IPS-18c (cell line): ENCODE data around the gene NVL.
A peak's percentile ranks its signal among the peaks of the same experiment; 100 is the strongest.
"Not testable (repeated sequence)": the region's sequence is repeated elsewhere in the genome, so short reads cannot be mapped to it uniquely, and the experiment has no call there.

Experiments used
- H3K4me3 ChIP-seq: 2 replicates; pipeline ENCODE4 v1.7.0; 2013; ENCODE audit warnings: low read depth, mild to moderate bottlenecking, low read length, moderate library complexity; ENCODE audit not compliant: insufficient read depth
- H3K9me3 ChIP-seq: one replicate; pipeline ENCODE4 v1.6.1; 2013; ENCODE audit warnings: mild to moderate bottlenecking, low read length, moderate library complexity; ENCODE audit not compliant: control insufficient read depth, insufficient read depth

The NVL gene

DNA sequence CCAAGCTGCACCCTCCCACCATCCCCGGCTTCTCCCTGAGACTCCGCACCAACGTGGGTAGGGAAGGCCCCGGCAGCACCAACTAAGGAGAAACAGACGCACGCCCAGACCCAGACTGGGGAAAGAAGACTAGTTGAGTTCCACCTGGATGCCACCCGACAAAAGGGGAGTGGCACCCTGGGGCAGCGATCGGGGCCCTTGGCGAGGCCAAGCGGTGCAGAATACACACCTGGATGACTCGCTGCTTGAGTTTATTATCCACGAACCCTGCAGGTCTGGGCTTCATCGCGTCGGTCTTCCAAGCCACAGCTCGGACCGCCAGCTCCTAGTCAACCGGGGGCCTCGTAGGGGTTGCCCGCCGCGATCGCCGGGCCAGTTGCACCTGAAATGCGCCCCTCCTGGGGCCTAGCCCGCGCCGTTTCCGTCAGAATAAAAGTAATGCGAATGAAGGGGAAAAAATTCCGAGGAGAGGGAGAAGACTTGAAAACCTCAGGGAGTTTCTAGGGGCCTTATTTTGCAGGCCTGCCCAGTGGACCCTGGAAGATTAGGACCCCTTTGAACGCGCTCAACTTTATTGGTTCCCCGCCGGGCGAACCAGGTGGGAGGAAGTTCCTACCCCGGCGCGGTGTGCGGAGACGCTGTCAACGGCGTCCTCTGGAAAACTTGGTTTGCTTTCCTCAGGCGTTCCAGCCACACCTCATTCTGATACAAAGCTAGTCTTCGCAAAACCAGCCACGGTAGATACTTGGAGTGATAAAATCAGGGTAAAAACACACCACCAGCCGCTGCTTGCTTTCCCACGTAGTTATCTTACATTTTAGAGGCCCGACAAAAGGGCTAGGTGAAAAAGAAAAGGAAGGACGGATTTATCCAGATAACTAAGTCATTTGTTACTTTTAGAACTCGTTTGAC lies at the start of gene NVL:
Gene NVL, minus strand, starts transcription at position 331 of the 912 bp plus-strand sequence. Its CDS starts 45 bp downstream, at position 286.
- Histone ChIP-seq H3K4me3 (peak within 1 kb of the TSS; percentile 81), H3K9me3 (no peaks in the 10 kb centered on the region)

DNA sequence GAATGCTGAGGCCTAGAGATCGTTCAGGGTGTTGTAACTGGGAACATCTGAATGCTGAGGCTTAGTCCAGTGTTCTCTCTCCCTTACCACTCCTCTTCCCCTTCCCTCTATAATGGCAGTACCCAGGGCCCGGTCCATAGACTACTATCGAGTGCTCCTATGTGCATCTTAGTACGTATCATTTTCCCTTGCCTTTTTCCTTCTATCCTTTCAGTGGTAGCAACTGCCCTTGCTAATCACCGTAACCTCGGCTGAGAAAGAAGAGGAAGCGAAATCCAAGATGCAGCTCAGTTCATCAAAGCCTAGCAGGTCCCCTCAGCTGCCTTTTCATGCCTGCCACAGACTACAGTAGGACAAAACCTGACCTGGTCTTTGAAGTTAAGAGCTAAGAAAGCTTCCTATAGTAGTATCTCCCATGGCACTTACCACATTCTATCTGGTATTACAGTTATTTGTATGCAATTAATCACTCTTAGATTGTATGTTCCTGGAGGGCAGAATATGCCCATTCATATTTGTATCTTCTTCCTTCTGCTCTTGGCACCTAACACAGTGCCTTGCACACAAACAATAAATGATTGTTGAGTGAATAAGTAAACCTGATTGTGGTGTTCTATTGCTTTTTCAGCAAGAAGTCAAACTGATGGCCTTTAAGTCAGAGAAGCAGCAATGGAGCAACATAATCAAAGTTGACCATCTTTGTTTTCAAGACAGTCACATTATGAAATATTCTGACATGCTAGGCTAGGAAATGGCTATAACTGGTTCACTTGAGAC lies 49.1 kb upstream of the NVL start:
- Histone ChIP-seq H3K4me3 (no peak overlapping the region), H3K9me3 (no peaks in the 10 kb centered on the region)

- Histone ChIP-seq H3K4me3 (no peak overlapping the region), H3K9me3 (no peaks in the 10 kb centered on the region)
These were observed 47.7 kb upstream of the NVL start for GRCh38 chr1:224377676-224378006.

- no peak overlapping the region for H3K4me3 ChIP-seq
- H3K9me3 ChIP-seq, result no peaks in the 10 kb centered on the region
These were observed 45.1 kb upstream of the NVL start for GRCh38 chr1:224375059-224375458.

GRCh38 chr1:224373008-224373590 lies 43.1 kb upstream of the NVL start:
- H3K9me3 ChIP-seq, result no peaks in the 10 kb centered on the region
- no peak overlapping the region for H3K4me3 ChIP-seq

- no peak overlapping the region for H3K4me3 ChIP-seq
- no peaks in the 10 kb centered on the region for H3K9me3 ChIP-seq
These were observed 38.4 kb upstream of the NVL start for GRCh38 chr1:224368409-224368808.

GRCh38 chr1:224359207-224359606 lies 29.2 kb upstream of the NVL start:
- Histone ChIP-seq H3K4me3 (peak overlapping the region; percentile 36; the same call in 1 of the 2 replicates), H3K9me3 (no peaks in the 10 kb centered on the region)

- H3K4me3 ChIP-seq, result peak overlapping the region; percentile 94
- H3K9me3 ChIP-seq, result no peaks in the 10 kb centered on the region
These were observed 28.3 kb upstream of the NVL start for GRCh38 chr1:224358237-224358636.

- no peaks in the 10 kb centered on the region for H3K9me3 ChIP-seq
- H3K4me3 ChIP-seq, result peak overlapping the region; percentile 94
These were observed 27.7 kb upstream of the NVL start for GRCh38 chr1:224357626-224358124.

DNA sequence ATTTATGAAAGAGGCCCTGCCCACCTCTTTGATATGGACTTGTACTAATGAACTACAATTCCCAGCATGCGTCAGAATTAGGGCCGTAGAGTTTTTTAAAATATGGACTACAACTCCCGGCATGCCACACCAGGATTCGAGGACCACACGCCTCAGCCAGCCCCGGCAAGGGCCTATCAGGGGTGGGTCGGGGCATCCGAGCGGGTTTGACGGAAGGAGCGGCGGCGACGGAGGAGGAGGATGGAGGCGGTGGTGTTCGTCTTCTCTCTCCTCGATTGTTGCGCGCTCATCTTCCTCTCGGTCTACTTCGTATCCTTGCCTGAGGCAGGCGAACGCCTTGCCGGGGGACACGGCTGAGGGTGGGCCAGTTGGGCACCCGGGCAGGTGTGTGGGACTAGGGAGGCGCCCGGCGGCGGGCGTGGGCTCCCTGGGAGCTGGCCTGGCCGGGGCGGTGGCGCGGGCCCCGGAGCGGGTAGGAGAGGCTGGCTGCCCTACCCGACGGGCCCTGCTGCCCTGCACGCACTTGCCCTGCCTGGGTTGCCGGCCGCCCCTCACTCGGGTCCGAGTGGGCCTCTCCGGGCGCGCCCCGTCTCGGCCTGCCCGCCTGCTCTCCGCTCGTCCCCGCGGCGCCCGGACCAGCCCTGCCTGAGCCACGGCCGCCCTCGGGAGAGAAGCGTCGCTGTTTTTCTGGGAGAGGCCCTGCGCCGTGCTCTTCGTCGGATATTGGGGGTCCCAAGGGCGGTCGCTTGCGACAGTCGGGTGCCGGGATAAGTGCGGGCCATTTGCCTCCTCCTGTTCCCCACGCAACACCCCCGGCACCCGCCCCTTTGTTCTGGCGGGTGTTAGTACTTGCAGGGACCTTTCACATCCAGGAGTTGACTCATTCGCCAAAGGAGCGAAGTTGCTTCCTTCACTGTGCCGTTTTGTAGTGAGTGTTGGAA lies 27.0 kb upstream of the NVL start, which contains the start of gene CNIH4:
Gene CNIH4, plus strand, starts transcription at position 195 of the 941 bp plus-strand sequence. Its CDS starts 46 bp downstream, at position 241.
- Histone ChIP-seq H3K4me3 (peak within 1 kb of the TSS; percentile 94), H3K9me3 (no peaks in the 10 kb centered on the region)

- H3K9me3 ChIP-seq, result peaks cover 2% of the 10 kb centered on the region
- H3K4me3 ChIP-seq, result no peak overlapping the region
These were observed 24.3 kb upstream of the NVL start for GRCh38 chr1:224353975-224354925.

- H3K9me3 ChIP-seq, result not testable (repeated sequence)
These were observed 22.6 kb upstream of the NVL start for GRCh38 chr1:224352436-224353085.

DNA sequence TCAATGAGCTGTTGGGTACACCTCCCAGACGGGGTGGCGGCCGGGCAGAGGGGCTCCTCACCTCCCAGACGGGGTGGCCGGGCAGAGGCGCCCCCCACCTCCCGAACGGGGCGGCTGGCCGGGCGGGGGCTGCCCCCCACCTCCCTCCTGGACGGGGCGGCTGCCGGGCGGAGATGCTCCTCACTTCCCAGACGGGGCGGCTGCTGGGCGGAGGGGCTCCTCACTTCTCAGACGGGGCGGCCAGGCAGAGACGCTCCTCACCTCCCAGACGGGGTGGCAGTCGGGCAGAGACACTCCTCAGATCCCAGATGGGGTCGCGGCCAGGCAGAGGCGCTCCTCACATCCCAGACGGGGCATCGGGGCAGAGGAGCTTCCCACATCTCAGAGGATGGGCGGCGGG lies 19.7 kb upstream of the NVL start:
- H3K9me3 ChIP-seq, H3K4me3 ChIP-seq: not testable (repeated sequence)

More at GRCh38 chr1:224352436-224353085, 22.6 kb upstream of the NVL start:
- not testable (repeated sequence) for H3K4me3 ChIP-seq

- peaks cover 13% of the 10 kb centered on the region for H3K9me3 ChIP-seq
- no peak overlapping the region for H3K4me3 ChIP-seq
These were observed 18.2 kb upstream of the NVL start for GRCh38 chr1:224348137-224348536.

DNA sequence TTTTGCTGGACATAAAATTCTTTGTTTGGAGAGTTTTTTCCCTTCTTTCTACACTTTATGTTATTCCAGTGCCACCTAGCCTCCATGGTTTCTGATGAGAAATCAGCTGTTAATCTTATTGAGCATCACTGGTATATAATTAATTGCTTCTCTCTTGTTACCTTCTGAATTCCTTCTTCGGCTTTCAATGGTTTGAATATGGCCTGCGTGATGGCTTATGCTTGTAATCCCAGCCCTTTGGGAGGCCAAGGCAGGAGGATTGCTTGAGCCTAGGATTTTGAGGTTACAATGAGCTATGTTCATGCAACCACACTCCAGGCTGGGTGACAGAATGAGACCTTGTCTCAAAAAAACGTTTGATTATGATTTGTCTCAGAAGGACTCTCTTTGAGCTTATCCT lies 13.7 kb upstream of the NVL start:
- Histone ChIP-seq H3K9me3 (peaks cover 13% of the 10 kb centered on the region), H3K4me3 (no peak overlapping the region)
